K562 (cell line): Measurements from ENCODE around the gene TPRG1L.

ENCODE experiments used
- ATF3 ChIP-seq, 2 experiments: fragments of 450-650 bp in 1 of 2; sonication (generic) in 1 of 2; formaldehyde crosslinking in 1 of 2; IDR thresholded peaks in 1 of 2; conservative IDR thresholded peaks in 1 of 2; 2 replicates each; pipeline versions ENCODE4 v1.6.1 to v1.8.1; 2016 to 2023; ENCODE audit warnings: mild to moderate bottlenecking in 2 of 2, moderate library complexity in 2 of 2, inconsistent platforms in 1 of 2, missing genetic modification reagents in 1 of 2
- COPS2 ChIP-seq: fragments of 450-650 bp; conservative IDR thresholded peaks from 2 replicates; pipeline ENCODE4 v1.6.1; 2016; ENCODE audit warnings: mild to moderate bottlenecking, moderate library complexity
- E2F8 ChIP-seq: fragments of 450-650 bp; IDR thresholded peaks from 2 replicates; pipeline ENCODE4 v1.7.1; 2018; ENCODE audit warnings: mild to moderate bottlenecking, low read depth; ENCODE audit not compliant: partially characterized antibody
- EZH2 ChIP-seq: IDR thresholded peaks from 2 replicates; pipeline ENCODE4 v1.6.1; 2012; ENCODE audit warnings: low read depth, mild to moderate bottlenecking, inconsistent platforms, low read length, borderline replicate concordance
- POLR2AphosphoS5 ChIP-seq: IDR thresholded peaks from 2 replicates; pipeline ENCODE4 v1.6.1; 2011; ENCODE audit warnings: mild to moderate bottlenecking, low read depth, low read length, moderate library complexity; ENCODE audit not compliant: control insufficient read depth, insufficient read depth
- POLR2B ChIP-seq: fragments of 450-650 bp; IDR thresholded peaks from 2 replicates; pipeline ENCODE4 v1.6.1; 2018; ENCODE audit warnings: low read depth; ENCODE audit not compliant: partially characterized antibody
- REST ChIP-seq, 2 experiments: fragments of 450-650 bp; formaldehyde crosslinking in 1 of 2; IDR thresholded peaks; 2 replicates each; pipeline versions ENCODE4 v1.4.0 to v1.6.1; 2014 to 2020; ENCODE audit warnings: mild to moderate bottlenecking in 2 of 2, borderline replicate concordance in 1 of 2, low read depth in 1 of 2
- TAF1 ChIP-seq: IDR thresholded peaks from 2 replicates; pipeline ENCODE4 v1.6.1; 2011; ENCODE audit warnings: mild to moderate bottlenecking, low read length, moderate library complexity; ENCODE audit not compliant: insufficient read depth, control insufficient read depth, severe bottlenecking; ENCODE audit errors: extremely low read depth
- TCF7 ChIP-seq: sonication (generic); IDR thresholded peaks from 2 replicates; pipeline ENCODE4 v1.6.1; 2016; ENCODE audit warnings: antibody characterized with exemption, borderline replicate concordance
- ZNF280B ChIP-seq: fragments of 250-450 bp; sonication (Bioruptor Pico); IDR thresholded peaks from 2 replicates; pipeline ENCODE4 v1.5.1; 2021; ENCODE audit warnings: mild to moderate bottlenecking
- TF ChIP-seq, protein P1 (sequence below): sonication (generic); formaldehyde crosslinking; IDR thresholded peaks from 2 replicates; pipeline ENCODE4 v1.9.0; 2022; ENCODE audit warnings: mild to moderate bottlenecking, missing genetic modification reagents
- TF ChIP-seq, protein P2 (sequence below): sonication (generic); formaldehyde crosslinking; IDR thresholded peaks from 2 replicates; pipeline ENCODE4 v1.8.0; 2022; ENCODE audit warnings: missing genetic modification reagents, mild to moderate bottlenecking, borderline replicate concordance

DNA sequence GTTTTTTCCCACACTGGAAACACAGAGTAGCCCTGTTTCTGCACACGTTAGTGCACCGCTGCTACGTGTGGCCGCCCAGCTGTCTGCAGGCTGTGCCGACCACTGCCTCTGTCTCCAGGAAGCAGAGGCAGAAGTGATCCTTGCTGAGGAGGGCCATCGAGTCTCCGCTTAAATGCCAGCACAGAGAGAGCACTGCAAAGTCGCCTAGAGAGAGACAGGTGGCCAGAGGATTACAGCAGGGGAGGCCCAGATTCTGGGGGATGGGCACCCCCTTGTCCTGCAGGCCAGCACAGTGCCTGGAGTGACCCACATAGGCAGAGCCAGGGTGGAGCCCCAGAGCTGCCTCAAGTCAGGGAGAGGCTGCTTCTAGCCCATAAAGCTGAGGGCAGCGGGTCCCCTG lies 6.1 kb downstream of the TPRG1L start:
- no peak for TF ChIP-seq E2F8
- no peak for TF ChIP-seq COPS2
- no peak for TF ChIP-seq POLR2AphosphoS5
- TF ChIP-seq, protein P1, sequence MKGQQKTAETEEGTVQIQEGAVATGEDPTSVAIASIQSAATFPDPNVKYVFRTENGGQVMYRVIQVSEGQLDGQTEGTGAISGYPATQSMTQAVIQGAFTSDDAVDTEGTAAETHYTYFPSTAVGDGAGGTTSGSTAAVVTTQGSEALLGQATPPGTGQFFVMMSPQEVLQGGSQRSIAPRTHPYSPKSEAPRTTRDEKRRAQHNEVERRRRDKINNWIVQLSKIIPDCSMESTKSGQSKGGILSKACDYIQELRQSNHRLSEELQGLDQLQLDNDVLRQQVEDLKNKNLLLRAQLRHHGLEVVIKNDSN (CRISPR knock-in tag) = no peak
- no peak for TF ChIP-seq TAF1
- TF ChIP-seq REST (IDR thresholded peaks at IDR 0.05; ENCODE audit: borderline replicate concordance) = no peak
- TF ChIP-seq REST (CRISPR knock-in tag; IDR thresholded peaks at IDR 0.05; ENCODE audit: low read depth) = no peak
- TF ChIP-seq ATF3 (IDR thresholded peaks at IDR 0.05) = no peak
- no peak for TF ChIP-seq ATF3 (CRISPR knock-in tag; conservative IDR thresholded peaks at IDR 0.05)
- no peak for TF ChIP-seq ZNF280B (CRISPR knock-in tag)
- TF ChIP-seq, protein P2, sequence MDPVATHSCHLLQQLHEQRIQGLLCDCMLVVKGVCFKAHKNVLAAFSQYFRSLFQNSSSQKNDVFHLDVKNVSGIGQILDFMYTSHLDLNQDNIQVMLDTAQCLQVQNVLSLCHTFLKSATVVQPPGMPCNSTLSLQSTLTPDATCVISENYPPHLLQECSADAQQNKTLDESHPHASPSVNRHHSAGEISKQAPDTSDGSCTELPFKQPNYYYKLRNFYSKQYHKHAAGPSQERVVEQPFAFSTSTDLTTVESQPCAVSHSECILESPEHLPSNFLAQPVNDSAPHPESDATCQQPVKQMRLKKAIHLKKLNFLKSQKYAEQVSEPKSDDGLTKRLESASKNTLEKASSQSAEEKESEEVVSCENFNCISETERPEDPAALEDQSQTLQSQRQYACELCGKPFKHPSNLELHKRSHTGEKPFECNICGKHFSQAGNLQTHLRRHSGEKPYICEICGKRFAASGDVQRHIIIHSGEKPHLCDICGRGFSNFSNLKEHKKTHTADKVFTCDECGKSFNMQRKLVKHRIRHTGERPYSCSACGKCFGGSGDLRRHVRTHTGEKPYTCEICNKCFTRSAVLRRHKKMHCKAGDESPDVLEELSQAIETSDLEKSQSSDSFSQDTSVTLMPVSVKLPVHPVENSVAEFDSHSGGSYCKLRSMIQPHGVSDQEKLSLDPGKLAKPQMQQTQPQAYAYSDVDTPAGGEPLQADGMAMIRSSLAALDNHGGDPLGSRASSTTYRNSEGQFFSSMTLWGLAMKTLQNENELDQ (CRISPR knock-in tag) = no peak
- no peak for TF ChIP-seq POLR2B
- TF ChIP-seq EZH2 = no peak
- no peak for TF ChIP-seq TCF7
